Activated CD4-positive, alpha-beta T cell treated with anti-CD3 and anti-CD28 coated beads, Interleukin-2, Interleukin-6, amounts not matched to agents 100 ng/mL and 50 ng/mL, durations not matched to agents 16 hours and 8 hours (primary cell): ENCODE data around the gene CTSF.

ENCODE experiments used
- DNase-seq: peaks from one replicate; pipeline ENCODE4 v3.0.0-alpha.2; 2020

CTSF gene

GRCh38 chr11:66529655-66530054 is 38.8 kb downstream of the CTSF start:
- no peak for DNase-seq

GRCh38 chr11:66529069-66529468 is 39.3 kb downstream of the CTSF start:
- DNase-seq = no peak

DNA sequence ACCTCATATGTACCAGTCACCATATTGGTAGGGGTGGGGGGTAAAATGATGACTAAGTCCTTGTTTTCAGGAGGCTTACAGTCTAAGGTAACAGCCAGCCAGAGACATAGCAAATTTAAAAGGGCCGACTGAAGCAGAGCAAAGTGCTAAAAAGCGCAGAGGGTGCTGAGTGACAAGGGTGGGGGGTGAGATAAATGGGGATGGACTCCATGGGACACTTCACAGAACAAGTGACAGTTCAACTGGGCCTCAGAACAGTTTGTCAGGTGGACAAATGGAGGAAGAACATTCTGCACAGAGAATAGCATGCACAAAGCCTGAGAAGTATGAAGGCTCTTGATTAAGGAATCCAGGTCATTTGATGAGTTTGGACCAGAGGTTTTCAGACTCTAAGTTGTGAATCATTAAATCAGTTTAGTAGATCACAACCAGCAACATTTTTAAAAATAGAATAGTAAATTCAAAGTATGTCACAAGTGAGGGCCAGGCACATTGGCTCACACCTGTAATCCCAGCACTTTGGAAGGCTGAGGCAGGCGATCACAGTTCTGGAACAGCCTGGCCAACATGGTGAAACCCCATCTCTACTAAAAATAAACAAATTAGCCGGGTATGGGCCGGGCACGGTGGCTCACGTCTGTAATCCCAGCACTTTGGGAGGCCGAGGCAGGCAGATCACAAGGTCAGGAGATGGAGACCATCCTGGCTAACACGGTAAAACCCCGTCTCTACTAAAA is 43.9 kb downstream of the CTSF start:
- no peak for DNase-seq

- DNase-seq = no peak
Observed at GRCh38 chr11:66523611-66524010, 44.8 kb downstream of the CTSF start.
